AG20443 (cell line): Measurements from ENCODE around the gene PTCH1.

Source experiments
- DNase-seq: peaks from one replicate; pipeline ENCODE4 v3.0.0; 2012; ENCODE audit warnings: low spot score, mixed read lengths

PTCH1 gene

DNA sequence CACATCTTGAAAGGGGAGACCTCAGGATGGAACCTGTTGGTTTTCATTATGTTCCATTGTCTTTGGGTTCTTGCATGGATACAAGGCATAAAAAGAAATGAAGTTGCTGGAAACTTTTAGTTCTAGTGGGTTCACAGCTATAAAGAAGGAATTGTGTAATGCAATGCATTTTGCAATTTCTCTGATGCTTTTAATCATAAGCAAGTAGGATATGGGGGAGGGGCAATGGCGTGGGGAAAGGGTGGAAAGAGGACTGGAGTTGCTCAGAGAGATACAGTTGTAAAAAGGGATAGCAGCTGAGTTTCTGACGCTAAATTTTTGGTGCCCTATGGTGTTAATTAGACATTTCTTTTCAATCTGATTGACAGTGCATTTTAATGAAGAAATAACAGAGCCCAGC is 110.7 kb downstream of the PTCH1 start:
- peak; percentile 37 for DNase-seq

DNA sequence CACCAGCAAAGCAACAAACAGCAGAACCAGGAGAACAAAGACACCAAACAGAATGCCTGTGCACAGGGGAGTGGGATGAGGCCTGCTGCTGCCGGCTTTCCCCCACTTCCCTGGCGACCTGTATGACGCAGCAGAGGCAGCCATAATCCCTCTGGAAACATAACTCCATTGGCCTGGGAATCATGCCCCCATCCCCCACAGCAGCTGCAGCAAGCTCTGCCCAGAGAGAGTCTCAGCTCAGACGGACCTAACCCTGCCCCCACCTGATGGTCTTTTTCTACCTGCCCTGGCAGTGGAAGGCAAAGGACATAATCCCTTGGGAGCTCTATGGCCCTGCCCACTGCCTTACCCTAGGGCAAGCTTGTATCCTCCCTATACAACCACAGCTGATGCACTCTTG is 117.5 kb downstream of the PTCH1 start:
- DNase-seq, result no peak
